PFSK-1 (cell line): ENCODE results near the gene SH2D3C.

Experiments used
- FOXP2 ChIP-seq: optimal IDR thresholded peaks from 2 replicates; pipeline ENCODE3; 2011; ENCODE audit warnings: borderline replicate concordance, control low read depth, inconsistent platforms; ENCODE audit not compliant: insufficient read depth; ENCODE audit errors: extremely low read length, extremely low read depth
- POLR2AphosphoS5 ChIP-seq: IDR thresholded peaks from 2 replicates; pipeline ENCODE4 v1.6.1; 2012; ENCODE audit warnings: low read depth, mild to moderate bottlenecking, control low read depth, low read length, moderate library complexity
- REST ChIP-seq, 2 experiments: IDR thresholded peaks; 2 replicates each; pipeline versions ENCODE4 v1.6.1 to v1.8.0; 2011 to 2012; ENCODE audit warnings: low read depth in 2 of 2, low read length in 2 of 2, control low read depth in 1 of 2, inconsistent platforms in 1 of 2, mild to moderate bottlenecking in 1 of 2, moderate library complexity in 1 of 2; ENCODE audit not compliant: insufficient read depth in 1 of 2
- SIN3A ChIP-seq: IDR thresholded peaks from 2 replicates; pipeline ENCODE4 v1.6.1; 2012; ENCODE audit warnings: mild to moderate bottlenecking, low read length, moderate library complexity, borderline replicate concordance; ENCODE audit not compliant: insufficient read depth
- TAF1 ChIP-seq: IDR thresholded peaks from 2 replicates; pipeline ENCODE4 v1.6.1; 2012; ENCODE audit warnings: low read length, control low read depth, borderline replicate concordance; ENCODE audit not compliant: insufficient read depth

The SH2D3C gene

GRCh38 chr9:127780126-127780885 lies 1.8 kb upstream of the SH2D3C start:
- TF ChIP-seq FOXP2, result no peak
- no peak for TF ChIP-seq SIN3A
- TF ChIP-seq TAF1, result no peak
- TF ChIP-seq POLR2AphosphoS5, result no peak
- TF ChIP-seq REST (IDR thresholded peaks at IDR 0.05; ENCODE audit: insufficient read depth in 1 of 2, low read depth in 2 of 2, low read length in 2 of 2), result no peak

- TF ChIP-seq POLR2AphosphoS5 (no peak), REST (IDR thresholded peaks at IDR 0.05; ENCODE audit: insufficient read depth in 1 of 2, low read depth in 2 of 2, low read length in 2 of 2) (no peak), TAF1 (no peak), FOXP2 (no peak), SIN3A (no peak)
These were observed 893 bp upstream of the SH2D3C start for GRCh38 chr9:127779136-127779981.

- no peak for TF ChIP-seq SIN3A
- no peak for TF ChIP-seq FOXP2
- no peak for TF ChIP-seq POLR2AphosphoS5
- TF ChIP-seq REST (IDR thresholded peaks at IDR 0.05; ENCODE audit: insufficient read depth in 1 of 2, low read depth in 2 of 2, low read length in 2 of 2), result no peak
- no peak for TF ChIP-seq TAF1
These were observed 992 bp downstream of the SH2D3C start for GRCh38 chr9:127777368-127777980.

- TF ChIP-seq POLR2AphosphoS5, result no peak
- no peak for TF ChIP-seq FOXP2
- TF ChIP-seq REST (IDR thresholded peaks at IDR 0.05; ENCODE audit: insufficient read depth in 1 of 2, low read depth in 2 of 2, low read length in 2 of 2), result no peak
- no peak for TF ChIP-seq TAF1
- TF ChIP-seq SIN3A, result no peak
These were observed 1.6 kb downstream of the SH2D3C start for GRCh38 chr9:127776924-127777289.
